Measurements from ENCODE around the gene OASL. TPM values are rescaled to one million over a fixed set of nuclear protein-coding genes. Genes with fewer than 3 reads are reported as not detected.

Gene OASL
- total and polyA plus RNA-seq, 2 of the 4 experiments (the other 2 are of a cell fraction), result under 0.01 to 0.05 TPM

DNA sequence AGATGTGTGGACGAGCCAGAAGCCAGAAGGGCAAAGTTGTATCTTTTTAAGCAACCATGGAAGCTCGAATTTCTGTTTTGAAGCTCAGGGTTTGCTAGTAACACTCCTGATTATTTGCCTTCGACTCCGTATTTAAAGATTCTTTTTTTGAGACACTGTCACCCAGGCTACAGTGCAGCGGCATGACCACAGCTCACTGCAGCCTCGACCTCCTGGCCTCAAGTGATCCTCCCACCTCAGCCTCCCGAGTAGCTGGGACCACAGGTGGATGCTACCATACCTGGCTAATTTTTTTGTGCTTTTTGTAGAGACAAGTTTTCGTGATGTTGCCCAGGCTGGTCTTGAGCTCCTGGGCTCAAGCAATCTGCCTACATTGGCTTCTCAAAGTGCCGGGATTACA lies 18.7 kb upstream of the OASL start:
- no peak overlapping the region for H2BK120ac ChIP-seq (ENCODE audit: low read depth, low read length)
- H2BK5ac ChIP-seq (ENCODE audit: low read depth, low read length, poor library complexity, severe bottlenecking), result no peak overlapping the region
- H3K4me2 ChIP-seq (ENCODE audit: low read depth, low read length), result no peak overlapping the region
- no peak overlapping the region for H2BK15ac ChIP-seq (ENCODE audit: low read depth, low read length)
- H3K9me1 ChIP-seq (ENCODE audit: insufficient read depth, low read length), result no peaks in the 10 kb centered on the region
- in situ Hi-C loops (cut with MboI; ENCODE audit: low sequenced_read_pairs) (no loop called here), dilution Hi-C loops (cut with HindIII; ENCODE audit: low sequenced_read_pairs, unreplicated experiment) (no loop called here), intact Hi-C loops (cut with micrococcal nuclease) (no loop called here)
- no peak overlapping the region for H3K4ac ChIP-seq (ENCODE audit: low read depth, low read length)
- H2BK20ac ChIP-seq (ENCODE audit: low read depth, low read length), result no peak overlapping the region
- H4K8ac ChIP-seq (ENCODE audit: low read depth in 2 of 2, low read length in 2 of 2), result no peak overlapping the region
- no peaks in the 10 kb centered on the region for H3K79me1 ChIP-seq (ENCODE audit: low read depth in 1 of 2, low read length in 2 of 2)
- no peak overlapping the region for H2AFZ ChIP-seq (replicated peaks; ENCODE audit: low read length, poor library complexity)
- TF ChIP-seq MXI1 (IDR thresholded peaks at IDR 0.05; ENCODE audit: borderline replicate concordance, low read depth, low read length), result no peak
- TF ChIP-seq RFX5 (IDR thresholded peaks at IDR 0.05; ENCODE audit: low read depth, low read length), result no peak
- TF ChIP-seq CHD1 (IDR thresholded peaks at IDR 0.05; ENCODE audit: low read depth, low read length), result no peak
- TF ChIP-seq SMC3 (IDR thresholded peaks at IDR 0.05; ENCODE audit: low read depth, low read length), result no peak
- TF ChIP-seq BHLHE40 (IDR thresholded peaks at IDR 0.05; ENCODE audit: low read depth, low read length), result no peak
- no peak for TF ChIP-seq MAFK (IDR thresholded peaks at IDR 0.05; ENCODE audit: low read depth, low read length)
- TF ChIP-seq, protein P1, sequence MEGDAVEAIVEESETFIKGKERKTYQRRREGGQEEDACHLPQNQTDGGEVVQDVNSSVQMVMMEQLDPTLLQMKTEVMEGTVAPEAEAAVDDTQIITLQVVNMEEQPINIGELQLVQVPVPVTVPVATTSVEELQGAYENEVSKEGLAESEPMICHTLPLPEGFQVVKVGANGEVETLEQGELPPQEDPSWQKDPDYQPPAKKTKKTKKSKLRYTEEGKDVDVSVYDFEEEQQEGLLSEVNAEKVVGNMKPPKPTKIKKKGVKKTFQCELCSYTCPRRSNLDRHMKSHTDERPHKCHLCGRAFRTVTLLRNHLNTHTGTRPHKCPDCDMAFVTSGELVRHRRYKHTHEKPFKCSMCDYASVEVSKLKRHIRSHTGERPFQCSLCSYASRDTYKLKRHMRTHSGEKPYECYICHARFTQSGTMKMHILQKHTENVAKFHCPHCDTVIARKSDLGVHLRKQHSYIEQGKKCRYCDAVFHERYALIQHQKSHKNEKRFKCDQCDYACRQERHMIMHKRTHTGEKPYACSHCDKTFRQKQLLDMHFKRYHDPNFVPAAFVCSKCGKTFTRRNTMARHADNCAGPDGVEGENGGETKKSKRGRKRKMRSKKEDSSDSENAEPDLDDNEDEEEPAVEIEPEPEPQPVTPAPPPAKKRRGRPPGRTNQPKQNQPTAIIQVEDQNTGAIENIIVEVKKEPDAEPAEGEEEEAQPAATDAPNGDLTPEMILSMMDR (conservative IDR thresholded peaks at IDR 0.05; ENCODE audit: low read depth, low read length), result no peak
- no peak for TF ChIP-seq RCOR1 (IDR thresholded peaks at IDR 0.05; ENCODE audit: insufficient replicate concordance, low read length)
- TF ChIP-seq MAZ (IDR thresholded peaks at IDR 0.05; ENCODE audit: borderline replicate concordance, low read depth, low read length), result no peak
- no peak for TF ChIP-seq RAD21 (IDR thresholded peaks at IDR 0.05; ENCODE audit: low read length)
- TF ChIP-seq ELK1 (IDR thresholded peaks at IDR 0.05; ENCODE audit: borderline replicate concordance, low read depth, low read length), result no peak
- no peak overlapping the region for H3K18ac ChIP-seq (ENCODE audit: low read depth, low read length)
- ChIA-PET CTCF (no interaction called here), POLR2A (ENCODE audit: unreplicated experiment) (interaction anchor here (0.6 kb wide), 1 partner anchor 20 kb away, joined by 8 read pairs; no protein-coding TSS in a partner anchor)
- H3K4me3 ChIP-seq (ENCODE audit: insufficient read depth, low read depth, low read length), result no peak overlapping the region
- H2AK9ac ChIP-seq (replicated peaks; ENCODE audit: low read depth, low read length, poor library complexity), result no peak overlapping the region
- H3K14ac ChIP-seq (replicated peaks; ENCODE audit: low read depth, low read length), result no peak overlapping the region
- 53% methylated on average over 3 of the region's 9 CpGs; no CpG with 5 or more reads in 1 of the 2 experiments for WGBS, 2 experiments (ENCODE audit: extremely low coverage in 2 of 2, insufficient read length in 1 of 2)
- H3K23ac ChIP-seq (ENCODE audit: low read depth, low read length), result no peak overlapping the region
- BruUV-seq (replicated peaks), result no TSS peak
- H3K56ac ChIP-seq (ENCODE audit: extremely low read depth, insufficient read depth, low read length), result no peak overlapping the region
- no peak overlapping the region for H3K27ac ChIP-seq (ENCODE audit: insufficient read depth, low read length)
- peaks cover 13% of the 10 kb centered on the region for H3K27me3 ChIP-seq (ENCODE audit: control insufficient read depth, insufficient read depth, low read length)
- DNase-seq (no peak), ATAC-seq (ENCODE audit: low read depth) (no peak)
- no peak overlapping the region for H3K9ac ChIP-seq (ENCODE audit: low read depth, low read length)
- H3K9me3 ChIP-seq (ENCODE audit: control insufficient read depth, insufficient read depth, low read length), result no peaks in the 10 kb centered on the region
- H4K91ac ChIP-seq (ENCODE audit: insufficient read depth, low read depth, low read length), result no peak overlapping the region
- no peak overlapping the region for H4K5ac ChIP-seq (ENCODE audit: low read depth, low read length)
- no peaks in the 10 kb centered on the region for H3K4me1 ChIP-seq (ENCODE audit: control insufficient read depth, insufficient read depth, low read length)
- H2AK5ac ChIP-seq (ENCODE audit: low read depth, low read length), result no peak overlapping the region
- H3K36me3 ChIP-seq (ENCODE audit: control insufficient read depth, insufficient read depth, low read length), result no peaks in the 10 kb centered on the region
- H4K20me1 ChIP-seq (ENCODE audit: insufficient read depth, low read length), result no peaks in the 10 kb centered on the region

Measured in IMR-90 (cell line).